HG03565 (cell line): Measurements from ENCODE around the gene NOC4L.
"Not testable (repeated sequence)": the region's sequence is repeated elsewhere in the genome, so short reads cannot be mapped to it uniquely, and the experiment has no call there.

Experiments used
- ATAC-seq: cut with Tn5 transposase; IDR thresholded peaks from one replicate; pipeline ENCODE4 v1.9.1; 2021; ENCODE audit warnings: mild to moderate bottlenecking, moderate library complexity; ENCODE audit not compliant: unreplicated experiment

NOC4L gene

DNA sequence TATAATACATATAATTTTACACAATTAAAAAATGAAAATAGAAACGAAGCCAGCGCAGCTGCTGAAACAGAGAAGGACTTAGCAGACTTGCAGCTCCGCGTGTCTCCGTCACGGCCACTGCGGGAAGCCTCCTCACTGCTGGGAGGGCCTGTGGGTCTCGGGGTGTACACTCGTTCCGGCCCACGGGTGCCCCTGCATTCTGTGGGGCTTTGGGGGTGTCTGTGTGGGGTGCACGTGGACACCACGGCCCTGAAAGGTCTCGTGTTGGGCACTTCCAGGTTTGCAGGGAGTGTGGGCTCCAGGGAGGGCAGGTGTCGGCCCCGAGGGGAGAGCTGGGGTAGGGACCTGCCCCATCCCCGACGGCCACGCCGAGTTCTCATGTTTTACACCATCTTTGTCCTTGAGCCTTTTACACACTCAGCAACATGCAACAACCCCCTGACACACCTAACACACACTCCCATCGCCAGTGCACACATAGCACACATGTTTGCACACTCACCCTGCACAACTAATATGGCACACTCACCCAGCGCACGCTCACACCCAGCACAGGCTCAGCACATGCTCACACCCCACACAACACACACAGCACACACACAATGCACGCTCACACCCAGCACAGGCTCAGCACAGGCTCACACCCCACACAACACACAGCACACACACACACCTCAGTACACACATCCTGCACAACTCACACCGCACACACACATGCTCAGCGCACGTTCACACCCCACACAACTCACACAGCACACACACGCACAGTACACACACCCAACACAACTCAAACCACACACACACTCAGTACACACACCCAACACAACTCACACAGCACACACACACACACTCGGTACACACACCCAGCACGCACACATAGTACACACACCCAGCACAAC, 36.6 kb downstream of the NOC4L start:
- ATAC-seq: no peak

DNA sequence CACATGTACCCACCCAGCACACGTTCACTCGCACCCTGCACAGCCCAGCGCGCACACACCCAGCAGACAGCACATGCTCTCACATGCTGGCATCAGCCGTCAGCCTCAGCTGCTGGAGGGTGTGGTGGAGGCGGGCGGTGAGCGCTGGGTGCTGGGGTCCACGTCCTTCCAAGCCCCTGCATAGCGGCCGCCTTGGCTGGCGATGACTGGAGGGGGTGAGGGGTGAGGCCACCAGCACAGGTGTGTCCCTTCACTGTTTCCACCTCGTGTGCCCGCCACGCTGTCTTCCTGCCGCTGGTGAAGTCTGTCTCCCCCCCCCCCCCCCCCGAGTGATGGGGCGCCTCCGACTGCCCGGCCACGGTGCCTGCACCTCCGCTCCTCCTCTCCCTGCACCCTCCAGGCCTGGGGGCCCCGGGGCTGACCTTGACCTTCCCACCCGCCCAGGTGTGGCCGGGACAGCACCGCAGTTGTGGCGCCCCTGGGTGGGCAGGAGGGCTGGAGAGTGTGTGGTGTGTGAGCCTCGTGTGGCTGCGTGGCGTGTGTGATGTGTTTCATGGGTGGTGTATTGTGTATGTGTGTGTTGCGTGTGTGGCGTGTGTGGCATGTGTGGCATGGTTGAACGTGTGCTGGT, 37.4 kb downstream of the NOC4L start:
- ATAC-seq: no peak

DNA sequence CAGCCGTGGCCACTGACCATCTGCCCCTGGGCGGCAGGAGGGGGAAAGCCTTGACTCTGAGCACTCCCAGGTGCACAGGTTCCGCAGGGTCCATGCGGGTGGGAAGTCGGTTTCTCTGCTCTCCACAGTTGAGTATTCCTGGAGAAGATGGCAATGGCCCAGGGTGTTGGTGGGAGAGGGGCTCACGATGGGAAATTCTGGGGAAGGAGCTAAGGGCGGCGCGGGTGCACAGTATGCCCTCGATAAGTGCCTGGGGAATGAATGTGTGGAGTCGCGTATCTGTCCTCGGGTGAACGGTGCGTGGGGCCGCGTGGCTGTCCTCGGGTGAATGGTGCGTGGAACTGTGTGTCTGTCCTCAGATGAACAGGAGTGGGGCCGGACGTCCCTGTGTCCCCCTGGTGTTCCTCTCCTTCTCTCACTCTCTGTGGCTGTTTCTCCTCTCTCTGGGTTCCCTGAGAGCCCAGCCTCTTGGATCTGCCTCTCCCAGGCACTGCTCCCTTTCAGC, 38.0 kb downstream of the NOC4L start:
- no peak for ATAC-seq

DNA sequence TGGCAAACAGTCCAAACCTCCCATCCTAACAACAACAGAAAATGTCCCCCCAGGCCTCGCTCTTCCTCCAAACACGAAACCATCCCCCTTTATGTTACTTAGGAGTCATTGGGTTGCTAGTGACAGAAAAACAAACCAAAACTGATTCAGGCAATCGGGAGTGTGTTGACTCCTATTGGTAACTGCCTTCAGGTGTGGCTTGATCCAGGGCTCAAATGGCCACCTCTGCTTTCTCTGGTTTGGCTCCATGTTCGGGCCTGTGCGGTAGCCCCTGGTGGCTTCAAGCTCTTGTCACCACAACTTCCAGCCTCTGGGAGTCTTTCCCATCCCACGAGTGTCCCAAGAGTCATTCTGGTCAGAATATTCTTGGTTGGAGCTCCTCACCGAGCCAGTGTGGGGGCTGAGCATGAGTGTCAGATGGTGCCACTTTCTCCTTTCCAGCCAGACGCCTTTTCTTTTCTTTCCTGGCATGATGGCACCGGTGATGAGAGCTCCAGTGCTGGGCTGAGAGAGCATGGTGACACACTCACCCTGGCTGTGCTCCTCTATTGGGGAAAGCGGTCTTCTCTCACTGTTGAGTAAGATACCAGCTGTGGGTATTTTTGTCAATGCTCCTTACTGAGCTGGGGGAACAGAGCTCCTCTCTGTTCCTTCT, 38.6 kb downstream of the NOC4L start:
- no peak for ATAC-seq

DNA sequence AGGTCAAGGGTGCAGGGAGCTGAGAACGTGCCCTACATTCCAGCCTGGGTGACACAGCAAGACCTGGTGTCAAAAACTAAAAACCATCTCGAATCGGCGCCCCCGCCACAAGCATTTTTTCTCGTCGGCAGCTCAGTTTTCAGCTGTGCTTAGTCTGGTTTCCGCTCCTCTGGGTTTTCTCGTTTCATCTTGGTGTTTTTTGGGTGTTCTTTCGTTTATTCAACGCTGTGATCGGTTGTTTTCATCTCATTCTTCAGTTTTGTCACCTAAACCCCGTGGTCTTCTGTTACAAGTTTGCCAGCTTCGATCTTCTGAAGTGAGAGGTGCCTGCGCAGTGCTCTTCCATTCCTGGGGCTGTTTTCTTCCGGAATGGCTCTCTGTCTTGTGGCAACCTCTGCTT, 41.4 kb downstream of the NOC4L start:
- no peak for ATAC-seq

DNA sequence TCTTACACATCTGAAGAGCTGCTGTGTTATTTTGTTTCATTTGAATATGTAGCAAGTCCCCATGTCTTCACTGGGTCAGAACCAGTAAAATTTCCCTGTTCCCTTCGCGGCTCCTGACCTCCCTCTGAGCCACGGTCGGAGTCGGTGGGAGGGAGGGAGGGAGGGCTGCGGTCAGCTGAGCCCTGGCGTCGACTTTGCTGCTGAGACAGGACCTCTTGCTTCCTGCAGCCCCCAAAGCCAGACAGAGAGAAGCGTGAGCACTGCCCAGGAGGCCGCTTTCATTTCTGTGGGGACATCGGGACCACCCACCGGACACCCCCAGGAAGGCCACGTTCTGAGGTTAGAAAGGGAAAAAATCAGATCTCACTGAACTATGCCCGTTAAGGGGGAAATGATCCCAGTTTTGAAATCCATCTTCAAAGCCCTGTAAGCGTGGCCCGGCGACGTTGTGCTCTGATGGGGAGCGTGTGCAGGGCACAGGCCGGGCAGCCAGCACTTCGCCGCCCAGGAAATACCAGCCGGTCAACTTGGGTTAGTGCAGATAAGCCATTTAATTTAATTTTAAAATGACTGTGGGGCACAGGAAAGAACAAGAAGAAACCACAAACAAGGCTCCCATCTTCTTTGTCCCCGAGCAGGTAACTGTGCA, 42.1 kb downstream of the NOC4L start:
- no peak for ATAC-seq

DNA sequence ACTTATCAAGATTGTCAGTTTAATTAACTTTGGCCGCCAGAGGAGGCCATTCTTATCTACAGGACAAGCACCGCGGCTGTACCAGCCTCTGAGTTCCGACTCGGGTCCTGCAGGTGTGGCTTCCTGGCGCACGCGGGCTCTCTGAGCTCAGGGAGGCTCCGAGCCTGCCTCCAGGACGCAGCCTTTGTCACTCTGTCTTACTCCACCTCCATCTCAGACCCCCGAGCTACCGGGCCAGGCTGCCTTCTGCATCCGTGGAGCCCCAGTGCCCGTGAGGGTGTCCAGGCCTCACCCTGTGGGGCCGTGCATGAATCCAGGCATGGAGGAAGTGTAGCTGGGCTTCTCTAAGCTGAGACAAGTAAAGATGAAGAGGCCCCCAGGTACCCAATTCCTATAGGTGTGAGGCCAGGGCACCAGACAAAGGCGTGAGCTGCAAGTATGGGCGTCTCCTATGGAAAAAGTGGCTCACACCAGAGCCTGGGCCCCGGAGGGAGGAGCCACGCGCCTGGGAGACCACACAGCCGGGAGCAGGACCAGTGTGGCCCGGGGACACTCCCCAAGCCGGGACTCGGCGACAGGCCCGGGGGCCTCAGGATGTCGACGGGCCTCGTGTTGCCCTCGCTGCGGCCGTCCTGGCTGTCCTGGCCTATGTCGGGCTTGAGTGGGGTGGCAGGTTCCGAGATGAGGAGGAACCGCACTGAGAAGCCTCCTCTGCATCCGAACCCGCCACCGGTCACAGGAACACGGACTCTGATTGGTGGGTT, 42.8 kb downstream of the NOC4L start:
- ATAC-seq: no peak

DNA sequence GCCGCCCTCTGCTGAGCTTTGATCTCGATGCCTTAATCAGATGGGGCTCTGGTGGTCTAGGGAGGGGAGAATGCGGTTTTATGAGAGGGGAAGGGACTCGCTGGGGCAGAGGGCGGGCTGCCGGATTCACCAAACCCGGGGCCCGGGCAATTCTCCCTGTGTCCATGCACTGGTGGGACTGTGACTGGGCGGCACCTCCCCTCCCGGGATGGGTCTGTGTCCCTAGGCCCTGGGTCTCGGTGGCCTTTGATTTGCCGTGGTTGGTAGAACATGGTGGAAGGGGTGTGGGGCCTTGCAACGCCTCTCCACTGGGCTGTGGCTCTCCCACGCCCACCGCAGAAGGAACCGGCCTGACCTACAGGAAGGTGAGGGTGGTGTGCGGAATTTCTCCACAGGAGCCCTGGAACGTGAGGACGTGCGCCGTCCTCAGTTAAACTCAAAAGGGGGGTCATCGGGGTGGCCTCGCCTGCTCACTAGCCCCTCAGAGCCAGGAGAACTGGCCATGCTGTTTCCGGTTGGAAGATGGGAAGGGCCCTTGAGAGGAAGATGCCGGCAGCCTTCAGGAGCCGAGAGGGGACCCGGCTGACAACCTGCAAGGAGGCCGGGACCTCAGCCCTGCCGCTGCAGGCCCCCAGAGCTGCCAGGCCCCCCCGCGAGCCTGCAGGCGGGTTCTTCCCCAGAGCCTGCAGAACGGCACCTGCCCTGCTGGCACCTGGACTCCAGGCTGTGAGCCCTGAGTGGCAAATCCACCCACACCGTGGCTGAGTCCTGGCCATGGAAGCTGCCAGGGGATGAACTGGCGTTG, 43.6 kb downstream of the NOC4L start:
- no peak for ATAC-seq

DNA sequence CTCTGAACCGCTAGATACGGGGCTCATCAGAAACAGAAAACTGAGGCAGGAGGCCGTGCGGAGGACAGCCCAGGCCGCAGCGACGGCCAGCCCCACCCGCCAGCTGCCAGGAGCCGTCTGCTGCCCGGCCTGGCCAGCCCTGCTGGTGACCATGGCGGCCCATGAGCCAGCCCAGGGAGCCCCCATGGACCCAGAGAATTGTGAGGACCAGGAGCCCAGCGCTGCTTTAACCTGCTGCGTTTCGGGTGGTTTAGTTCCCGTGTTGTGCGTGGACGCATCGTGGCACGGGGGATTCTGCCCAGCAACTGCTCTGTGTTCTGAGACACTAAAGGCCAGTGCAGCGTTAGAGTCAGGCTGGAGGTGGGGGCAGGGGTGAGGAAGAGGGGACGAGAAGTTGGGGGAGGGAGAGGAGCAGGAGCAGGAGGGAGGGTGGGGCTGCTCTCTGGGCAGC, 44.2 kb downstream of the NOC4L start:
- no peak for ATAC-seq

DNA sequence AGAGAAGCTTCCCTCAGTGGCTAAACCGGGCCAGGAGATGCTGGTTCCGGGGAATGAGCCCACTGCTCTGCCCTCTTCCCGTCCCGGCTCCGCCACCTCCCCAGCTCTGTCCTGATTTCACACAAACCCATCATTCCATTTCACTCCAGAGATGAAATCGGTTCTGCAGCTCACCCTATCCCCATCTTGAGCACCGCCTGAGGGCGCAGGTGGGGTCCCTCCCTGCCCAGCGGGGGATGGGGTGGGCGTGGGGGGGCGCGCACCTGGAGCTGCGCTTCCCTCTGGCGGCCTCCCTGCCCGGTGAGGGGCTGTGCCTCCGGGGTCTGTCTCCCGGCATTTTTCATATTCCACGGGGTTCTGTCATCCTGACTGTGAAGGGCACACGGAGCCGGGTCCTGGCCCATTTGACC, 44.7 kb downstream of the NOC4L start:
- no peak for ATAC-seq

DNA sequence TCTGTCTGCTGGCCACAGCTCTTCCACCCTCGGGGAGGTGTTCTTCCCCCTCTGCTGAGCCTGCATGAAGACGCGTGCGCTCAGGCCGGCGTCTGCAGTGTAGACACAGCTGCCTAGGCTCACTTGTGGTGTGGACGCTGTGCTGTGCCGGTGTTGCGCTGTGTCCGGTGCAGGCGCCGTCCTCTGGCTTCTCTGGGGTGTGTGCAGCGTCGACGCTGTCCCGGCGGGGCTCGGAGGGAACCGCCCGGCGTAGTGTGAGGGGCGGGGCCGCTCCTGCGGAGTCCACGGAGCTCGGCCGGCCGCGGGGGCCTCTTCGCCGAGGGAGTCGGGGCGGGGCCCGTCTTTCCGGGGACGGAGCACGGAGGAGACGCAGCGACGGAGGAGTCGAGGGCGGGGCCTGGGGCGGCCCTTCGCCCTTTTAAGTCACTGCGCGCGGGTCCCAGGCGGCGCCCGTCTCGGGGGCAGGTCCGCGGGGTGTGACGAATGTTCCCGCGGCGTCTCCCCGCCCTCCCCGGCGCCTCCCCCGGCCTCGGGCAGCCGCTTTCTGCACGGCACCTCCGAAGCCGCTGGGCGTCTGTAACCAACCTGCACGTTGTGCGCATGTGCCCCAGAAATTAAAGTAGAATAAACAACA, 45.2 kb downstream of the NOC4L start:
- ATAC-seq: peak; percentile 91

DNA sequence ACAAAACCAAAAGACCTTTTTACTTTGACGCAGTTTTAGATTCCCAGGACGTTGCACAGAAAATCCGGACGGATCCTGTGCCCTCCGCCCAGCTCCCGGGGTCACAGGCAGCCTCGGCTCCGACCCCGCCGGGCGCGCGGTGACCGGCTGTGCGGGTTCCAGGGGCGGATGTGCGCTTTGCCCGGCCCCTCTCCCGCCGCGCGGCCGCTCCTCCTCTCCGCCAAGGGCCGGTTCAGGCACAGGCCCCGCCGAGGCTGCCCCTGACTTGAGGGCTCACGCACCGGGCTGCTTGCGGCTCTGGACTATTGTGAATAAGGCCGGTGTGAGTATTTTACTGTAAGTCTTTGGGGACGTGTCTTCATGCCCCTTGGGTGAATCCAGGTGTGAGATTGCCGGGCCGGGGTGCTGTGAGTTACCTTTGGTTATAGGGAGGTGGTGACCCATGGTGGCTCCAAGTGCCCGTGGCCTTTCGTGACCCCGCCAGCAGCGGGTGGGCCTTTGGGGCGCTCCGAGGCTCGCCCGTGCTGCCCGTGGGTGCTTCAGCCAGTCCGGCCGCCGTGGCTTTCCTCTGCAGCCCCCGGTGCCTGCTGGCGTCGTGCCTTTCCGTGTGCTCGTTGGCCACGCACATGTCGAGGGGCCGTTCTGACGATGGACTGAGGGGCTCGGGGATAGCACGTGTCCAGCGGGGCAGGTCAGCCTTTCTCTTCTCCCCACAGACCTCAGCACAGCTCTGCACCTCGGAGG, 45.9 kb downstream of the NOC4L start:
- ATAC-seq: peak; percentile 4

DNA sequence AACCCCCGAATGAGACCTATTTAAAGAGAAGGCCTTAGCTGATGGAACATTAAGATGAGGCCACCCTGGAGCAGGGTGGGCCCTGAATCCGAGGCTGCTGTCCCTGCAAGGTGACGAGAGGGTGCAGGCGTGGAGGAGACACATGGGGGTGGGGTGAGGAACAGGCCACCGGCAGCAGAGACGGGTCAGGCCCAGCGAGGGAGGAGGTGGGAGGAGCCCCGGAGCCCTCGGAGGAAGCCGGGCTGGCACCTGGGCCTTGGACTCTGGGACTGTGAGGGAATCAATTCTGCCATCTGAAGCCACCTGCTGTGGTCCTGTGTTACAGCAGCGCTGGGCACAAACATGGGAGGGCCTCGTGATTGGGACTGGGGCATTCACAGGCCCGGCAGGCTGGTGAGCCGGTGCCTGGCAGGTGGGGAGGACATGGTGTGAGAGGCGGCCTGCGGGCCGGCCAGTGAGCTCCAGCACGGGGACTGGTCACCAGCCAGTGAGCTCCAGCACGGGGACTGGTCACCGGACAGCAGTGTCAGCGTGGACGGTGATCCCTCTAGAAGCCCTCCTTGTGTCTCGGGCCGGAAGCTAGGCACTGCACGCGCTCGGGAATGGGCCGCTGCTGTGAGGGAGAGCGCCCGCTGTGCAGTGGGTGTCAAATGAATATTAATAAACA, 46.7 kb downstream of the NOC4L start:
- ATAC-seq: no peak

DNA sequence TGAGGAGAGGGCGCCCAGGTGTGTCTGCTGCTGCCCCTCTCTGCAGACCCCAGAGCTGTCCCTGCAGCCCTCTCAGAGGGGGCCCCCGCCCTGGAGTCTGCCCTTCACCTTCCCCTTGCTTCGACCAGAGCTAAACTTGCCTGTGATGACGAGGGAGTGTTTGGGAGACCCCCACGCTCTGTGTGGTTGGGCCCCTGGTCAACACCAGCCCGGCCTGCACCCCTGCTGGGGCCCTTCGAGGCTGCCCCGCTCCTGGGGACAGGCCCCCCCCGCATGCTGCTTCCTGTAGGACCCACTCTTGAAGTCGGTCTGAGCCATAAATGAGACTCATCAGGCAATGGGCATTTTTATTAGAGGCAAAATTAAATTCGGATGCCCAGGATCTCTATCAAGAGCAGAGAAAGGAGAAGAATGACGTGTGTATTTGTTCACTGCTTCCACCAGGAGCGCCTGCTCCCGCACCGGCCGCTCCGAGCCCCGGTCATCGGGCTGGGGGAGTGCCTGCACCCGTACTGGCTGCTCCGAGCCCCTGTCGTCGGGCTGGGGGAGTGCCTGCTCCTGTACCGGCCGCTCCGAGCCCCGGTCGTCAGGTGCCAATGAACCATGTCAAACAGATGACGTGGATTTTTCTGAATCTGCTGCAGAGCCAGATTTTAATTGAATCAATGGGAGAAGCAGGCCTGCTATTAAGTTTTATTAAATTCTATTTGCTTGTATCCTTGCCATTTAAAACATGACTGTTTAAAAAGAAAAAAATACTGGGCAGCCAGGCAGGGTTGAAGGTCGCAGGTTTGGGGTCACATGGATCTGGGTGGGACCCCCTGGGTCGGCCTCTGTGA, 47.7 kb downstream of the NOC4L start:
- no peak for ATAC-seq

DNA sequence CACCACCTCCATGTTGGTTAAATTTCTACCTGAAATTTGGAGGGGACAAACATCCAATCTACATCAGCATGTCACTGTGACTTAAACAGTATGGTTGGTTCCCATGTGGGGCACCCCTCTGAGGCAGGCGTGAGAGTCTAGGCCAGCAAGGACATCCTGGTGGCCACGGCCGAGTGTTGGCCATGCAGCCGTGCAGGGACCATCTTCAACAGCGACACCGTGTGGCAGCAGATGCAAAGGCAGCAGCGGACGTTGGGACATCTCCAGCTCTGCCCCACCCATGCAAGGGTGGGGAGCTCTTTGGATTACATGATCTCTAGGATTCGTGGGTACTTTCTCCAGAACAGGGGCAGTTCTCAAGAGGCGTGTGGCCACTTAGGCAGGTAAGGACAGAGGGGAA, 49.8 kb downstream of the NOC4L start:
- no peak for ATAC-seq

DNA sequence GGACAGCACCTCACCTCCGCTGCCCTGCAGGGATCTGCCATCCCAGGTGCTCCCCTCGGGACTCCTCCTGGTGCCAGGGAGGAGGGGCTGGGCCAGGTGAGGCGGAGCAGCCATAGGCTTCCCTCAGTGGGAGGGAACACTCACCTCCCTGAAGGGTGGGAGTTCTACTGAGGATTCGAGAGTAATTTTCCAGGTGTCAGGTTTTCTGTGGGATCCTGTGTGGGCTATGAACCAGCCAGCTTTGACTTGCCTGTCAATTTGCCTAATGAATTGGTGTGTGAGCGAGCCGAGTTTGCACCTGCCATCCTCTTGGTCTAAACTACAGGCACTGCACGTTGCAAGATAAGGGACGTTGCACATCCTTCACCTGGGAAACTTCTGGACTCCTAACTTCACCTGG, 50.3 kb downstream of the NOC4L start:
- ATAC-seq: no peak

DNA sequence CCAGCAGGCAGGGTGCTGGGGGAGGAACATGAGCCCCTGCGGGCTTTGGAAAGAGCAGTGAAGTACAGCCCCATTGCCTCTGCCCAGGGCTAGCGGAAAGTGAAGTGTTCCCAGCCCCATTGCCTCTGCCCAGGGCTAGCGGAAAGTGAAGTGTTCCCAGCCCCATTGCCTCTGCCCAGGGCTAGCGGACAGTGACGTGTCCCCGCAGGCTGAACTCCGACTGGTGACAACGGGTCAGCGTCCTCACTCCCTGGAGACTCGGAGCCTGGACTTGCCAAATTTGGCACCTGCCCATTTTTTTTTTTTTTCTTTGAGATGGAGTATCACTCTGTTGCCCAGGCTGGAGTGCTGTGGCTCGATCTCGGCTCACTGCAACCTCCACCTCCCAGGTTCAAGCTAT, 51.0 kb downstream of the NOC4L start:
- ATAC-seq: not testable (repeated sequence)
